ENCODE results near the gene MSTO1.
"Not testable (repeated sequence)": the region's sequence is repeated elsewhere in the genome, so short reads cannot be mapped to it uniquely, and the experiment has no call there.

MSTO1 gene
- long read RNA-seq, partial matches to known transcripts, result 1 of 11 reads
- long read RNA-seq, other reads (novel, unspliced or antisense), result 7 of 11 reads

DNA sequence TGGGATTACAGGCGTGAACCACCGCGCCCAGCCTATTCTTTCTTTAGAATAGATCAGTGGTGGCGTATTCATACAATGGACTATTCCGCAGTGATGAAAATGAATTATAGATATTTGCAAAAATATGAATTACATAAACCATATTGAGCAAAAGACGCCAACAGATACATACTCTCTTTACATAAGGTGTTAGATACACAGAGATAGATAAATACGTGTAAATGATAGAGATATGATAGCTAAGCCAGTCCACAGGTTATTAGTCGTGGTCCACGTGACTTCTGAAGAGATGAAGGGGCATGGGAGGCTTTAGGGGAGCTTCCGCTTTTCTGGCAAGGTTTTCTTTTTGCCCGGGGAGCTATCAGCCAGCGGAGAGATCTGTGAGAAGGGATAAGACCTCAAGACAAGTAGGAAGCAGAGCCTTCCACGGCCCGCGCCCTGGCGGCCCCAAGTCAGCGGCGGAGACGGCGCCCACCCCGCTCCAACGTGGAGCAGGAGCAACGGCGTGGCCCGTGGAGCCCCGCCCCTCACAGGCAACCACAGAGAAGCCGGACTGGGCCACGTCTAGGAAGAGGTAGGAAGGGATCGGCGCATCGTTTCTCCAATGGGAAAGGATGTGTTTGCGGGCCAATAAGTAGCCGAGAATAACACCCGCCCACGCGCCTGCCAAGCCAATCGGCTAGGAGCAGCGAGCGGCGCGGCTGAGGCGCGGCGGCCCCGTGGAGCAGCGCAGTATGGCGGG, at the start of gene MSTO1:
TSS of gene MSTO1 (plus strand) at position 704 of the 742 bp plus-strand sequence. CDS start at position 735, 31 bp downstream.
- no peaks in the 10 kb centered on the region for H3K27me3 ChIP-seq (ENCODE audit: insufficient read depth, poor library complexity, severe bottlenecking)
- peak; percentile 93 to 99 for DNase-seq (ENCODE audit: low read depth in 1 of 2, low spot score in 1 of 2)
- H3K27ac ChIP-seq (replicated peaks), result peak within 1 kb of the TSS; percentile 82
- peak within 1 kb of the TSS; percentile 50 for H3K4me3 ChIP-seq (replicated peaks; ENCODE audit: insufficient read depth, low read length)
- TF ChIP-seq POLR2AphosphoS5 (IDR thresholded peaks at IDR 0.05; ENCODE audit: low read depth) (peak; percentile 83), SPI1 (IDR thresholded peaks at IDR 0.05; ENCODE audit: borderline replicate concordance, low read depth) (peak; percentile 27; the same call in 1 of the 2 replicates), GABPA (IDR thresholded peaks at IDR 0.05; ENCODE audit: low read depth) (no peak), CTCF (IDR thresholded peaks at IDR 0.05; ENCODE audit: insufficient read depth, low read length) (no peak), REST (IDR thresholded peaks at IDR 0.05; ENCODE audit: insufficient replicate concordance, low read depth) (peak; percentile 19)

- H3K27me3 ChIP-seq (ENCODE audit: insufficient read depth, poor library complexity, severe bottlenecking), result not testable (repeated sequence)
- DNase-seq (ENCODE audit: low read depth in 1 of 2, low spot score in 1 of 2), result peak in 1 of 2 experiments; percentile 30
- TF ChIP-seq SPI1 (IDR thresholded peaks at IDR 0.05; ENCODE audit: borderline replicate concordance, low read depth) (0 out of 2 replicates have a peak, but pooled peaks have one; percentile 9), REST (IDR thresholded peaks at IDR 0.05; ENCODE audit: insufficient replicate concordance, low read depth) (peak; percentile 49)
- H3K27ac ChIP-seq (replicated peaks), result peak overlapping the region; percentile 99
- peak overlapping the region; percentile 75 for H3K4me3 ChIP-seq (replicated peaks; ENCODE audit: insufficient read depth, low read length)
Measured at GRCh38 chr1:155561779-155562580, 48.0 kb upstream of the MSTO1 start.

DNA sequence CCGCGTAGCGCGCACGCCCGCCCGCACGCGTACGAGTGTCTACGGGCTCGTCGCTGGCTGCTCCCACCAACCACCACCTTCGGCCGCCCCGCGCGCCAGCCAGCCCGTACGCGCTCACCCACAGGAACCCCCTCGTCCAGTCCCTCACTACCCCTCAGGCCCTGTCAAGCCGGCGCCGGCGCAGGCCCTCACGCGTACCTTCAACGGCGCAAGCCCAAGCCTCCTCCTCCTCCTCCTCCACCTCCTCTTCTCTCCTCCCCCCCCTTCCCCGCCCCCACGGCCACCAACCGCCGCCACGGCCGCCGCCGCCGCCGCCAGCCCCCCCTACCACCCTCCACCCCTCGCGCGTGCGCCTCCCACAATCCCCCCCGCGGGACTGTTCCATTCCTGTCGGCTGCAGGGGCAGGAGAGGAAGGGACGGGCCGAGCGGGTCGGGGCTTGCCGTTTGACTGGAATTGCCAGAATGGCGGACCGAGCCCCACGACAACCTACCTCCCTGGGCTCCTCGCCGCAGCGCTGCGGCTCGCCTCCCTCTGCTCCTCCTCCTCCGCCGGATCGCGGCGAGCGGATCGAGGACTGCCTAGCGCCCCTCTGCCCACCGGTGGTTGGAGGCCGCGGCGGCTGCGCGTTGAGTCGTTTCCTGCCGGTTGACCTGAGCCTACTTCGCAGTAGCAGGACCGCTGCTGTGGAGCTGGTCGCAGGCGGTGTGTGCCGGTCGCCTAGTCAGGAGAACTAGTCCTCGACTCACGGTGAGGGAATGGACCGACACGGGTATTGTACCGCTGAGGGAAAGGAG, 47.2 kb upstream of the MSTO1 start, which contains the start of gene ASH1L:
TSS of gene ASH1L (minus strand) at position 223 of the 796 bp plus-strand sequence. CDS start 41,284 bp downstream, outside the sequence.
- peak; percentile 87 to 94 for DNase-seq (ENCODE audit: low read depth in 1 of 2, low spot score in 1 of 2)
- Histone ChIP-seq H3K27me3 (ENCODE audit: insufficient read depth, poor library complexity, severe bottlenecking) (no peaks in the 10 kb centered on the region), H3K27ac (replicated peaks) (peak within 1 kb of the TSS; percentile 99), H3K4me3 (replicated peaks; ENCODE audit: insufficient read depth, low read length) (peak within 1 kb of the TSS; percentile 75)
- TF ChIP-seq SPI1 (IDR thresholded peaks at IDR 0.05; ENCODE audit: borderline replicate concordance, low read depth), result no peak
- peak; percentile 96 for TF ChIP-seq POLR2AphosphoS5 (IDR thresholded peaks at IDR 0.05; ENCODE audit: low read depth)
- no peak for TF ChIP-seq GABPA (IDR thresholded peaks at IDR 0.05; ENCODE audit: low read depth)
- TF ChIP-seq CTCF (IDR thresholded peaks at IDR 0.05; ENCODE audit: insufficient read depth, low read length), result no peak
- TF ChIP-seq REST (IDR thresholded peaks at IDR 0.05; ENCODE audit: insufficient replicate concordance, low read depth), result peak; percentile 78

Data from HL-60 (cell line).